HCT116 (cell line): ENCODE data around the gene KCTD19. TPM values are rescaled to one million over a fixed set of nuclear protein-coding genes. Genes with fewer than 3 reads are reported as not detected.
A peak's percentile ranks its signal among the peaks of the same experiment; 100 is the strongest.

ENCODE experiments used
- ATAC-seq: fragments of 200-7000 bp; cut with Tn5 transposase; 2 replicates; pipeline ENCODE4 v1.9.1; 2020; ENCODE audit warnings: mild to moderate bottlenecking, moderate library complexity
- BruUV-seq: library from RNA; stranded (reverse); fragments of 400-500 nt; replicated peaks from 2 replicates; lab custom pipeline; 2021; lab: Mats Ljungman, UMichigan
- CTCF ChIA-PET: fragments of 300-600 bp; sonication (Branson Sonifier 250); formaldehyde crosslinking; loops from one replicate; lab custom pipeline; 2021; ENCODE audit warnings: antibody characterized with exemption; lab: Charles Lee
- POLR2A ChIA-PET: fragments of 300-600, 350-600 bp; sonication (Branson Sonifier 250); formaldehyde crosslinking; loops from one replicate; lab custom pipeline; 2021; ENCODE audit warnings: antibody characterized with exemption; lab: Charles Lee
- RAD21 ChIA-PET, 2 experiments: fragments of 300-600 bp; sonication (Branson Sonifier 250); formaldehyde crosslinking; loops; one replicate each; lab custom pipeline; 2023; ENCODE audit warnings: low total read pairs in 2 of 2; ENCODE audit not compliant: uncharacterized antibody in 2 of 2, unreplicated experiment in 2 of 2, low non-redundant PET in 1 of 2; lab: Charles Lee
- DNase-seq: peaks from one replicate; pipeline ENCODE4 v3.0.0-alpha.2; 2010; ENCODE audit warnings: low read depth, low spot score
- H2AFZ ChIP-seq: fragments of 200-600 bp; shearing (Covaris generic), sonication (generic); 2 replicates; pipeline ENCODE4 v1.6.1; 2017; ENCODE audit warnings: low read depth, mixed run types, mixed read lengths, antibody characterized with exemption, low read length; ENCODE audit not compliant: poor library complexity, severe bottlenecking
- H3K27ac ChIP-seq: 2 replicates; pipeline ENCODE4 v1.5.1; 2012; ENCODE audit warnings: low read depth, low read length
- H3K27me3 ChIP-seq: fragments of 200-600 bp; sonication (generic); 2 replicates; pipeline ENCODE4 v1.6.1; 2016; ENCODE audit warnings: mixed run types, low read length, mixed read lengths; ENCODE audit not compliant: insufficient read depth
- H3K36me3 ChIP-seq, 2 experiments: fragments of 200-500 bp in 1 of 2; fragments of 200-600 bp in 1 of 2; sonication (Bioruptor generic) in 1 of 2; sonication (generic) in 1 of 2; 2 replicates each; pipeline versions ENCODE4 v1.5.1 to v1.6.1; 2014 to 2016; ENCODE audit warnings: low read length in 2 of 2, inconsistent platforms in 1 of 2, mixed read lengths in 1 of 2, mixed run types in 1 of 2; ENCODE audit not compliant: insufficient read depth in 2 of 2, control insufficient read depth in 1 of 2
- H3K4me1 ChIP-seq, 2 experiments: fragments of 200-600 bp in 1 of 2; sonication (generic) in 1 of 2; 2 replicates each; pipeline versions ENCODE4 v1.5.1 to v1.6.1; 2012 to 2017; ENCODE audit warnings: low read length in 2 of 2, inconsistent platforms in 1 of 2, mild to moderate bottlenecking in 1 of 2, mixed read lengths in 1 of 2, mixed run types in 1 of 2, moderate library complexity in 1 of 2; ENCODE audit not compliant: insufficient read depth in 2 of 2, control insufficient read depth in 1 of 2
- H3K4me2 ChIP-seq: fragments of 200-600 bp; sonication (generic); 2 replicates; pipeline ENCODE4 v1.6.1; 2017; ENCODE audit warnings: mixed run types, low read length, mixed read lengths
- H3K4me3 ChIP-seq, 2 experiments: fragments of 200-600 bp in 1 of 2; sonication (generic) in 1 of 2; replicated peaks in 1 of 2; 2 replicates each; pipeline ENCODE4 v1.5.1; 2011 to 2016; ENCODE audit warnings: low read length in 2 of 2, control low read depth in 1 of 2, low read depth in 1 of 2, mild to moderate bottlenecking in 1 of 2, mixed read lengths in 1 of 2, mixed run types in 1 of 2
- H3K79me2 ChIP-seq: fragments of 200-600 bp; sonication (generic); 2 replicates; pipeline ENCODE4 v1.6.1; 2017; ENCODE audit warnings: mild to moderate bottlenecking, mixed run types, low read length, moderate library complexity, mixed read lengths; ENCODE audit not compliant: insufficient read depth
- H3K9ac ChIP-seq: fragments of 200-600 bp; sonication (generic); 2 replicates; pipeline ENCODE4 v1.6.1; 2016; ENCODE audit warnings: low read length, mixed read lengths
- H3K9me2 ChIP-seq: fragments of 200-600 bp; sonication (generic), shearing (Covaris generic); 2 replicates; pipeline ENCODE4 v1.6.1; 2017; ENCODE audit warnings: mixed run types, mild to moderate bottlenecking, moderate library complexity; ENCODE audit not compliant: insufficient read depth
- H3K9me3 ChIP-seq, 2 experiments: fragments of 200-500 bp in 1 of 2; fragments of 200-600 bp in 1 of 2; sonication (Bioruptor generic) in 1 of 2; sonication (generic) in 1 of 2; 2 replicates each; pipeline ENCODE4 v1.6.1; 2014 to 2017; ENCODE audit warnings: low read length in 2 of 2, mixed read lengths in 2 of 2, inconsistent platforms in 1 of 2, low read depth in 1 of 2, mild to moderate bottlenecking in 1 of 2, mixed run types in 1 of 2, moderate library complexity in 1 of 2; ENCODE audit not compliant: control insufficient read depth in 1 of 2, insufficient read depth in 1 of 2
- H4K20me1 ChIP-seq: fragments of 200-600 bp; sonication (generic), shearing (Covaris generic); 2 replicates; pipeline ENCODE4 v1.6.1; 2017; ENCODE audit warnings: mixed run types, mild to moderate bottlenecking, moderate library complexity; ENCODE audit not compliant: insufficient read depth
- CEBPB ChIP-seq: IDR thresholded peaks from 2 replicates; pipeline ENCODE4 v1.6.1; 2012; ENCODE audit warnings: low read depth
- CTCF ChIP-seq, 3 experiments: fragments of 200-600 bp in 1 of 3; sonication (generic) in 1 of 3; IDR thresholded peaks in 2 of 3; conservative IDR thresholded peaks in 1 of 3; 2 replicates each; pipeline ENCODE4 v1.5.1; 2012 to 2017; ENCODE audit warnings: low read depth in 2 of 3, low read length in 2 of 3, antibody characterized with exemption in 1 of 3, borderline replicate concordance in 1 of 3, control low read depth in 1 of 3, mild to moderate bottlenecking in 1 of 3, mixed read lengths in 1 of 3, mixed run types in 1 of 3, moderate library complexity in 1 of 3; ENCODE audit not compliant: insufficient read depth in 1 of 3
- ELF1 ChIP-seq: IDR thresholded peaks from 2 replicates; pipeline ENCODE4 v1.6.1; 2012; ENCODE audit warnings: low read depth, borderline replicate concordance
- EZH2 ChIP-seq: fragments of 200-600 bp; sonication (generic); IDR thresholded peaks from 2 replicates; pipeline ENCODE4 v1.6.1; 2017; ENCODE audit warnings: antibody characterized with exemption, mixed run types
- MAX ChIP-seq: IDR thresholded peaks from 2 replicates; pipeline ENCODE4 v1.6.1; 2012
- POLR2AphosphoS5 ChIP-seq: IDR thresholded peaks from 2 replicates; pipeline ENCODE4 v1.6.1; 2011; ENCODE audit warnings: mild to moderate bottlenecking, low read depth, low read length, moderate library complexity
- intact Hi-C: fragments of 100-400 bp; cut with micrococcal nuclease; formaldehyde crosslinking; loops from 2 replicates; pipeline ENCODE4 v1.10.0; 2022
- total RNA-seq: library from RNA; stranded (reverse); gene quantifications from one replicate; pipeline ENCODE4 v1.2.1, GENCODE V29; 2021; ENCODE audit not compliant: unreplicated experiment

KCTD19 gene
- total RNA-seq, 1 experiment from 2014 or later: not detected

- peak overlapping the region; percentile 86 to 87 for H3K4me3 ChIP-seq
- DNase-seq: no peak
Measured at GRCh38 chr16:67277999-67278772, 48.4 kb downstream of the KCTD19 start.

More at GRCh38 chr16:67277999-67278772, 48.4 kb downstream of the KCTD19 start:
- Histone ChIP-seq H3K27me3 (no peaks in the 10 kb centered on the region), H2AFZ (no peak overlapping the region), H3K79me2 (peaks cover 31% of the 10 kb centered on the region), H3K27ac (peak overlapping the region; percentile 91), H3K9me3 (no peaks in the 10 kb centered on the region), H3K36me3 (peaks cover 6 to 19% of the 10 kb centered on the region in 2 experiments; a peak in 2 of 4 replicates), H4K20me1 (no peaks in the 10 kb centered on the region), H3K9ac (peak overlapping the region; percentile 88), H3K4me2 (peak overlapping the region; percentile 96), H3K4me1 (peaks cover 28 to 39% of the 10 kb centered on the region in 2 experiments), H3K9me2 (no peaks in the 10 kb centered on the region)
- CTCF ChIA-PET: interaction anchor here (0.7 to 3.2 kb wide), 8 partner anchors 8 to 925 kb away, joined by 3 to 22 read pairs (median 3); partner anchors contain the start of gene FHOD1
- POLR2A ChIA-PET: interaction anchor here (0.6 to 2.7 kb wide), 4 partner anchors 9 to 109 kb away, joined by 3 to 8 read pairs (median 8); no protein-coding TSS in a partner anchor
- intact Hi-C loops: loop anchor here (2.0 to 5.0 kb wide), 2 partner anchors 31 to 59 kb away; partner anchors contain the start of gene FHOD1
- RAD21 ChIA-PET: interaction anchor here (1.0 to 1.5 kb wide), 4 partner anchors 18 to 32 kb away, joined by 3 to 4 read pairs (median 4); partner anchors contain the start of gene FHOD1 (in 1 of the 2)
- ATAC-seq: peak; percentile 35
- no TSS peak for BruUV-seq
- peak; percentile 39; the same call in 1 of the 2 replicates for TF ChIP-seq POLR2AphosphoS5
- TF ChIP-seq EZH2: no peak
- TF ChIP-seq CEBPB: no peak
- TF ChIP-seq CTCF (IDR thresholded peaks at IDR 0.05 in 2 of 3, conservative IDR thresholded peaks at IDR 0.05 in 1 of 3; ENCODE audit: borderline replicate concordance in 1 of 3, insufficient read depth in 1 of 3, low read depth in 2 of 3, low read length in 2 of 3): no peak
- no peak for TF ChIP-seq ELF1
- TF ChIP-seq MAX: no peak
